HG02981 (cell line): ENCODE results near the gene TJP3.

Experiments used
- ATAC-seq: cut with Tn5 transposase; IDR thresholded peaks from one replicate; pipeline ENCODE4 v1.9.1; 2021; ENCODE audit warnings: mild to moderate bottlenecking, moderate library complexity; ENCODE audit not compliant: unreplicated experiment

TJP3 gene

GRCh38 chr19:3691372-3691716 lies 16.8 kb upstream of the TJP3 start:
- ATAC-seq: no peak

- no peak for ATAC-seq
These were observed 16.5 kb upstream of the TJP3 start for GRCh38 chr19:3691726-3692125.

GRCh38 chr19:3692141-3693024 lies 15.8 kb upstream of the TJP3 start:
- ATAC-seq: no peak

- no peak for ATAC-seq
These were observed 14.9 kb upstream of the TJP3 start for GRCh38 chr19:3693025-3693925.

DNA sequence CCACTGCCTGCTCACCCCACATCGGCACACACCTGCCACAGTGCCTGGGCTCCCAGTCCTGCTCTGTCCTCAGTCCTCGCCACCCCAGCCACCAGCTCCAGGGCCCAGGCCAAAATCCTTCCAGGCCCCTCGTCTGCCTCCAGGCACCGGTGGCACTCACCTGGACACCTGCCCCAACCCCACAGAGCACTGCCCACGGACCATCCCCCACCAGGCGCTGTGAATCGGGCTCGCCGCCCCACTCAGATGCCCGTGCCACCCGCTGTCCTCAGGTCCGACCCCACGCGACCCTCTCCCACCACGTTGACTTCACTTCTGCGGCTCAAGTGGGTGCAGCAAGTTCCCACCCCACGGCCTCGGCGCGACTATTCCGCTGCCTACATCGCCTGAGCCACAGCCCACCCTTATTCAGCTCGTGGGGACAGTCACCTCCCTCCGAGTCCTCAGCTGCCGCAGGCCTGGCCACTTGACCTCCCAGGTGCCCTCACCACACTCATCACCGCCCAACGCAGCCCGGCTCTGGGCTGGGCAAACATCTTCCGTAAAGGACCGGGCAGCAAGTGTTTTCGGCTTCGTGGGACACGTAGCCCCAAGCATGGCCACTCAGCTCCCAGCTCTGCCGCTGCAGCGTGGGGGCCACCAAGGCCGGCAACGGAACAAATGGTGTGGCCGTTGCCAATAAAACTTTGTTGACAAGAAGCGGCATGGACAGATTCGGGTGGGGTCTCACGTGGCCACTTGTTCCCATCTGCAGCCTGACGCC lies 13.6 kb upstream of the TJP3 start:
- ATAC-seq: no peak

- no peak for ATAC-seq
These were observed 13.0 kb upstream of the TJP3 start for GRCh38 chr19:3695124-3695733.

- no peak for ATAC-seq
These were observed 12.1 kb upstream of the TJP3 start for GRCh38 chr19:3695986-3696659.

GRCh38 chr19:3696660-3696995 lies 11.6 kb upstream of the TJP3 start:
- ATAC-seq: no peak

DNA sequence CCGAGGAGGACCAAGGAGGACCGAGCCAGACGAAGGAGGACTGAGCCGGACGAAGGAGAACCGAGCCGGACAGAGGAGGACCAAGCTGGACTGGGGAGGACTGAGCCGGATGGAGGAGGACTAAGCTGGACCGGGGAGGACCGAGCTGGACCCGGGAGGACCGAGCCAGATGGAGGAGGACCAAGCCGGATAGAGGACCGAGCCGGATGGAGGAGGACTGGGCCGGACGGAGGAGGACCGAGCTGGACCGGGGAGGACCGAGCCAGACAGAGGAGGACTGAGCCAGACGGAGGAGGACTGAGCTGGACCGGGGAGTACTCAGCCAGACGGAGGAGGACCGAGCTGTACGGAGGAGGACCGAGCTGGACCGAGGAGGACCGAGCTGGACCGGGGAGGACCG lies 11.1 kb upstream of the TJP3 start:
- ATAC-seq: no peak

DNA sequence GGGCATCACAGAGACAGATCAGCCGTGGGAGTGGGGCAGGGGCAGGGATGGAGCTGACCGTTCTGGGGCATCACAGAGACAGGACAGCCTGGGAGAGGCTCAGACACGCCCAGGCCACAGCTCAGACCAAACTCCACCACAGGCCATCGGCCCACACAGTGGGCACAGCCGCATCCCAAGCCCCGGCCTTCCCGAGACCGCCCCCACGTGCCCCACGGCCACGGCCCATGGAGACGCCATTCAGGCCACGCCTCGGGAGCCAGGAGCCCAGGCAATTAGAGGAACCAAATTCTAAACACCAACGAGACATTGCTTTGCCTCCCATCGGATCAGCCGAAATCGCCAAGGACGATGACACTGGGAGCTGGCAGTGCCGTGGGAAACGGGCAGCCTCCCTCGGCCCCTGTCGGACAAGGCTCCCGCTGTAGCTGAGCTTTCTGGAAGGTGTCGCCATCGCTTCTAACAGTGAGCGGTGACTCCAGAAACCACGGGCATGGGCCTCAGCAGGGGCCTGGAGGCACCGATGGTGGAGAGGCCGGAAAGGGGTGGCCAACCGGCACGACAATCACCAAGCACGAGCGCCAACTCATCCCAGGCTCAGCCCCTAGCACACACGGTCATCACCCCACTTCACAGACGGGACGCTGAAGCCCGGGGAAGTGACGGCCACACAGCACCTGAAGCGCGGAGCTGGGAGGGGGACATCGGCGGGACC lies 10.4 kb upstream of the TJP3 start:
- ATAC-seq: no peak

GRCh38 chr19:3698386-3698950 lies 9.7 kb upstream of the TJP3 start:
- no peak for ATAC-seq

- ATAC-seq: no peak
These were observed 9.0 kb upstream of the TJP3 start for GRCh38 chr19:3698974-3699740.

- ATAC-seq: peak; percentile 14
These were observed 8.4 kb upstream of the TJP3 start for GRCh38 chr19:3699741-3700241.

- ATAC-seq: peak; percentile 80
These were observed 7.7 kb upstream of the TJP3 start, which contains the start of gene PIP5K1C for GRCh38 chr19:3700242-3701032. Gene PIP5K1C (minus strand): TSS chr19:3700468. CDS start chr19:3700390, 78 bp downstream.

DNA sequence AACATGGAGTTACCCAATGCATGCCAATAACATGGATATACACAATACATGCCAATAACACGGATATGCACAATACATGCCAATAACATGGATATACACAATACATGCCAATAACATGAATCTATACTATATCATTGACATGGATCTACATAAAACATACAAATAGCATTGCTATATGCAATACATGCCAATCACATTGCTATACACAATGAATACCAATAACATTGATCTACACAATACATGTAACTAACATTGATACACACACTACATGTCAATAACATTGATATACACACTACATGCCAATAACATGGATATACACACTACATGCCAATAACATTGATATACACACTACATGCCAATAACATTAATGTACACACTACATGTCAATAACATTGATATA lies 7.0 kb upstream of the TJP3 start:
- no peak for ATAC-seq

DNA sequence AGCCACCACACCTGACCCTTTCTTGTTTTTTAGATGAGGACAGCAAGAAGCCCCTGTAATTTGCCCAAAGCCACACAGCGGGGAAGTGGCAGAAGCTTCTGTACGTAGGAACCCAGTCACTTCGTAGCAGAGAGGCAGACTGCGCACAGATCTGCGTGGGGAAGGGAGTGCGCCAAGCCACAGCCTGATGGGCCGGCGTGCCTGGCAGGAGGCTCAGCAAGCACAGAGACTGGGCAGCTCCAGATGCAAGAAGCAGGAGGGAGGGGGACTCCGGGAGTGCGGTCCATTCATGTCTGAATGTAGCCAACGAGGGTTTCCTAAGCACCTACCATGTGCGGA lies 347 bp upstream of the TJP3 start:
- ATAC-seq: no peak

DNA sequence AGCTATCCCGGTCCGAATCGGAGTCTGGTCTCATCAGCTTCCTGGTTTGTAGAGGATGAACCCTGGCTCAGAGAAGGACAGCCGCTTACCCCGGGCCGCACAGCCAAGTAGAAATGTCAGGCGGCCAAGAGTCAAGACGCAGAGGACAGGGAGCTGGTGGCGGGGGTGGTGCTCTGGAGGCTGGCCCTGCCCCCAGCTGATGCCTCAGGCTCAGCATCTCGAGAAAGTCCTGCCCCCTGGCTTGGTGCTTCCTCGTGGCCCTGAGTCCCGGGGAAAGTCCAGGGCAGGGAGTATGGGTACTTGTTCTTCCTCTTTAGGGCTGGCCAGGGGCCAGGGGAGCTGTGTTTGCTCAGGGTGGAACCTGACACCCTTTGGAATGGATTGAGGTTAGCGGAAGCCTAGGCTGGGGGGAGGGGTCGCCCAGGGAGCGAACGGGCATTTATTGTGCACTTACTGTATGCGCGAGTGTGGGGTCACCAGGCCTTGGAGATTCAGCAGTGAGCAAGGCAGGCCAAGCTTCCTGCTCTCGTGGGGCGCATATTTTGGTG lies 2.2 kb downstream of the TJP3 start:
- no peak for ATAC-seq
